Activated CD8-positive, alpha-beta memory T cell treated with anti-CD3 and anti-CD28 coated beads, Interleukin-2, amount 50 U/mL, for 24 hours (primary cell): ENCODE results near the gene MYO15B.

Experiments used
- DNase-seq: peaks from one replicate; pipeline ENCODE4 v3.0.0-alpha.2; 2020; ENCODE audit errors: extremely low read depth

The MYO15B gene

DNA sequence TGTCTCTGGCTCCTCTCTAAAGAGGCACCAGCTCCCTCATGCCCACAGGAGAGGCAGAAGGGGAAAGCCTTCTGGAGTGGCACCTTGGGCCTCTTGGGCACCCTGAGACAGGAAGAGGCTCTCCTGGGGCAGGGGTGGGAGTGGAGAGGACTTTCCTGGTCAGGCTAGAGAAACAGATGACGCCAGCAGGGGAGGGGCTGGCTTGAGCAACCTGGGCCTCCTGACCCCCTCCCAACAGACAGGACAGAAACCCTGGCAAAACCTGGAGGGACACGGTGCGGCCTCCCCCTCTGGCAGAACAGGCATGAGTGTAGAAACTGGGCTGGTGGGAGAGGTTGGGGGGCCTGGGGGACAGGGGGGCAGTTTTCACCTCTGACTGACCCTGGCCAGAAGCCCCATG is 51.7 kb downstream of the MYO15B start:
- DNase-seq, result no peak

DNA sequence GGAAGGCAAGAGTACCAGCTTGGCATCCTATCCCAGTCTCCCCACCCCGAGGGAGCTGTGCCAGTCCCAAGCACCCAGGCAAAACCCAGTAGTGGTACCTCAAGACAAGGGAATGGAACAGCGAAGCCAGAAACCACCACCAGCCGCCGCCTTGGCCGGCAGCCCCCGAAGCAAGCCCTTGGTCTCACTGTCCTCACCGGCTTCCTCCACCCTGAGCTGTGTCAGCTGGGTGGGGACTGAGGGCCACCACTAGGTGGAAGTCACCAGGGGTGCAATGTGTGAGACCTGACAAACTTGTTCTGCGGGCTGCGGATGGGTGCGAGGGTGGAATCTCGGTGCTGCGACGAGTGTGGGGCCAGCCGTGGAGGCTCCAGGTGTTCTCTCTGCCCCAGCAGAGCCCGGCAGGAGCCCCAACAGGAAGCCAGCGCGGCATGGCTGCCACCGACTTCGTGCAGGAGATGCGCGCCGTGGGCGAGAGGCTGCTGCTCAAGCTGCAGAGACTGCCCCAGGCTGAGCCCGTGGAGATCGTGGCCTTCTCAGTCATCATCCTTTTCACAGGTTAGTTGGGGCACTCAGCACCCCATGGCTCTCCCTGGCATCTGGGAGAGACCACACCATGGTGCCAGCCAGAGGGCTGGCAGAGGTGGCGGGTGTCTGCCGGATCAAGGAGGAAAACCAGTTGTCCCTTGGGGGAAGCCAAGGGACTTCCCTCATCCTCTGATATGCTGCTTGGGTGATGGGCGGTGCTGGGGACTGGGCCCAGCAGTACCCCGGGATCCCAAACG is 52.4 kb downstream of the MYO15B start:
- no peak for DNase-seq

DNA sequence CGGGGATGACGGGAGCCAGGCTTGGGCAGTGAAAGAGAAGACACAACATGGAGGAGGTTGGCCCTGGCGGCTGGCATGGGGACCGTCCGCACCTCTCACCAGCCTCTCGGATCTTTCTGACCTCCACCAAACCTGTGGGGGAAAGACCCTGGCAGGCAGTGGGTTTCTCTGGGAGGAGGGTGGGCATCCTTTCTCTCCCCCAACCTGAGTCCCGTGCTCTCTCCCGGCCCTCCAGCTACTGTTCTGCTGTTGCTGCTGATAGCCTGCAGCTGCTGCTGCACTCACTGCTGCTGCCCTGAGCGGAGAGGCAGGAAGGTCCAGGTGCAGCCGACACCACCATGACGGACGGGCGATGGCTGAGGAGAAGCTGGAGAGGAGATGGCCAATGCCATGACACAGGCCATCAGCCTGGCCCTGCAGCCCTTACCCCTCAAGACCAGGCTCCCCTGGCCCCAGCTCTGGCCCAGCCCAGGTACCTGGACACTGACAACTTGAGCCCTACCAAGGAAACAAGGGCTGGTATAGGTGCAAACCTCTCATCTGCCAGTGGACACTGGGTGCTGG is 53.0 kb downstream of the MYO15B start:
- DNase-seq, result no peak

DNA sequence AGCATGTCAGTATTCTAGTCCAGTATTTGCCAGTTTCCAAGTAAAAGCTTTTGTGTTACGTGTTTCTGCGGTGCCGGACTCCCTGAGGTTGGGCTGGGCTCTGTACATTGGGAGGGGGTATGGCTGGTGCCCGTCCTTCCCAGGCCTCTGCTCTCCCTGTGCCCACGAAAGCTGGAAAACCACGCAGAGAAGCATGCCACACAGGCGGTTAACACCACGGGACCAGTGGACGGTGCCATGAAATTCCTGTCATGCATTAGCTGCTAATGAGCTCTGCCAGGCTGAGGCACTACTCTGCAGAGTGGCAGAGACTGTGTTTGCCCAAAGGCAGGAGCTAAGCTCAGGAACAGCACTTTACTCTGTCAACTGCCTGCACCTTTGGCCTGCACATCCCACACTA is 53.7 kb downstream of the MYO15B start:
- DNase-seq, result no peak

DNA sequence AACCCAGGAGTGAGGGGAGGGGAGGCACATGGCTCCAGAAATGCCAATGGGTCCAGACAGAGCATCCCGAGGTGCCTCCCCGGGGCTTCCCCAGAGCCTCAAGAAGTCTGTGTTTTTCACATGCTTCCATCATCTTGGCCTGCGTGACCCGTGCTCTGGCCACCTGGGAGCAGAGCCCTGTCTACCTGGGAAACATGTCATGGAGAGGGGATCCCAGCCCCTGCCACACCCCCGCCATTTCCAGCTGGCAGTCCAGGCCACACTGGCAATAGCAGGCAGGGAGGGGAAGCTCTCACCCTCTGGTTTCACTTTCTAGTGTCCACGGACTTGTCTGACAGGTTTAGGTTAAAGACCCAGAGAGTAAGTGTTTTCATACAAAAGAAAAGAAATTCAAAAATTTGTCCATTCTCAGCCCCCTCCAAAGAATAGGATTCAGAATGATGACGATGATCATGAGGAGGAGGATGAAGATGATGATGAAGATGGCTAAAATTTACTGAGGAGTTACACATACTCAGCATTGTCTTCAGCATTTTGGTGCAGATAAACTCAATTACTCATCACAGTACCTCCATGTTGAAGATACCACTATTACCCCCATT is 54.7 kb downstream of the MYO15B start:
- no peak for DNase-seq

DNA sequence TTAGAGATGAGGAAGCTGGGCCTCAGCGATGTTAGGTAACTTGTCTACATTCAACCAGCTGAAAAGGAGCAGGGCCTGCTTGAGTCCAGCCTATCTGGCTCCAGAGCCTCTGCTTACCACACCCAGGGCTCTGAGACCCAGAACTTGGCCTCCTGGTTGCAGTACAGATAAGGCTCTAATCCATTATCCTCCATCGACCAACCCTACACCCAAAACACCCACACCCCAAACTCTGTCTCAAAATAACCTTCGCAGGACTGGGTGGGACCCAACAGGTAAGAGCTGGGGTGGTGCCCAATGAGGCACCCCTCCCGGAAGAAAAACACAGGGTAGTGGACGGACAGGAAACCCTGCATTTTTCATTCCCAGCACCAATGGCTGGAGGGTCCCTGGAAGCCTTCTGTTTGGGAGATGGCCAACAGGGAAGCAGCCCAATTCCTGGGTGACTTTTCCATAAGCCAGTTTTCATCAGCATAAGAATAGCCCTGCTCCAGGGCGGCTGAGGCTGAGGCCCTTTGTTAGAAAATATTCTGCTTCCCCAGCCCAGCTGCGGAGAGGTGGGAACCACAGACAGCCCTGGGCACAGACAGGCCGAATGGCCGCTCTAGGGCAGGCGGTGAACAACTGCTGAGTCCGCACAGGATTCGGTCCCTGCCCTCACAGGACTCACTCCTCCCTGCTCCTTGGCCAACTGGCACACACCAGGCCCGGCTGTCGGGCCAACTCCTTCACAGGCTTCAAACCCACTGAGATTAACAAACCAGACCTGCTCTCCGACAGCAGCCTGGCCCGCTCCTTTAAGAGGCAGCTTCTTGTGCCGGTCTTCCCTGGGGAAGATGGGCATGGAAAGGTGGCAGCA is 55.4 kb downstream of the MYO15B start:
- no peak for DNase-seq

DNA sequence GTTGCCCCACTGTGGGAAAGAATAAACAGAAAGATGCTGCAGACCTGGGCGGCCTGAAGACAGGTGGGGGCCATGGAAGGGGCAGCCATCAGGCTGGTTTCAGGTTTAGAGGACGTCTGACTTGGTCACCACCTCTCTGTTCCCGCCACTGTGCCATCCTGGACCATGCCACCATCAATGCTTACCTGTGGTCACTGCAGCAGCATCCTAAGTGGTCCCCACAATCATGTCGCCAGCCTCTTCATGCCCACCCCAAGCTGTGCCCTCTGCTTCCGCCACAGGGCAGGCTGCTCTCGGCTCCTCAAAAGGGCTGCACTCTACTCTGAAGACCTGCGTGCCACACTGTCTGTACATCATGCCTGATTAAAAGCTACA is 56.0 kb downstream of the MYO15B start:
- DNase-seq, result no peak

DNA sequence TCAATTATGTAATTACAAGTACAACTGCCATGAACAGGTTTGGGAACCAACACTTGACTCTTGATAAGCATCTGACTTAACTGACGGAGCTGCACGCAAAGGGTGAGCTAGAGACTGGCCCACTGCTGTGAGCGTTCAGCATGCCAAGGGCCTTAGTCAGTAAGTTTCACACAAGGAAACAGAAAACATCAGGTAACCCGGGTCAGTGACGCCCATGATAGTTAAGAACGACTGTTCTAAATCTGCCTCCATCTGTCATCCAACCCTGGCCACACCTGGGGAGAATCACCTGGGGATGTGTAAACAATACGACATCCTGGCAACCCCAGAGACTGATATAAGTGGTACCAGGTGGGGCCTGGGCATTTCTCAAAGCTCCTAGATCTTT is 57.9 kb downstream of the MYO15B start:
- no peak for DNase-seq

DNA sequence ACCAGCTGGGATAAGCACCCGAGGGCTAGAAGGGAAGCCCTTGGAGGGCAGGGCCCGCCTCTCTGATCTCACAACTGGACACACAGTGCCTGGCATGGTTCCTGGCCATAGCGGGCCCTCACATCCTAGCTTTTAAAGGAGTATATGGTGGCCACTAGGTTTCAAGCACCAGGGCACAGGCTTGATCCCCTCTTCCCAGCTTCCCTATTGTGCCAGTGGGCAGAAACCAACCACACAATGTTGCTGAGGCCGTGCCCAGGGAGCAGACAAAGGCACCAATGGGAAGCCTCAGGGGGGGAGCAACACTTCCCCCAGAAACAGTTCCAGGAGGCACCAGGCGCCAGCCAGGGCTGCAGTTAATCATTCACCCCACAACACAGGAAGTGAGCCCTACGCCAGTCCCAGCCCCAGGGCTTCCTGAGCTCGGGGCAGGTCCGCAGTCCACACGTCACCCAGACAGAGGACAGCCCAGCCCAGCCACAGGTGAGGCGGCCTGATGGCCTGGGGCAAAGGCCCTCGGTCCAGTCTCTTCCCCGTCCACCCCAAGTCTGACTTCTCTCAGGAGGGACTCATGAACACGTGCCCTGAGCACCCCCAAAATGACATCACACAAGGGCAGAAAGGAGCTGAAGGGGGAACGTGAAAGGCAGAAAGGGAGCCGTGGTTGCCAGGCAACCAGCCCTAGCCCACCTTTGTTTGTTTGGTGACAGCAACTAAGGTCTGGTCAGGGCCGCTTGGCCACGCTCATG is 58.5 kb downstream of the MYO15B start:
- no peak for DNase-seq

DNA sequence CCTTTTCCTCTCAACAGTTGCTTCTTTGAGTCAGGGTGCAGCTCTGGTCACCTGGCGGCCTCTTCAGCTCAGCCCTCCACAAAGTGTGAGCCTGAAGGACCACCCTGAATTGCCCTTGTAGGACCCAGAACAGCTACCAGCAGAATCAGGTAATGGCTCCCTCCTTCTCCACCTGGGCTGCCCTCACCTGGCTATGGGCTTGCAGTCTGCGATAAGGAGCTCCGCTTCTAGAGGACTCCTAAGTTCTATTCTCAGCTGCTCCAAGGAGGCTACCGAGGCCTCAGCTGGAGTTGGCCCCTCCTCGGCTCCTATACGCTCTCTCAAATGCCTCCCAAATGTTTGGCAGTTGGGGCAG is 59.0 kb downstream of the MYO15B start:
- DNase-seq, result no peak

DNA sequence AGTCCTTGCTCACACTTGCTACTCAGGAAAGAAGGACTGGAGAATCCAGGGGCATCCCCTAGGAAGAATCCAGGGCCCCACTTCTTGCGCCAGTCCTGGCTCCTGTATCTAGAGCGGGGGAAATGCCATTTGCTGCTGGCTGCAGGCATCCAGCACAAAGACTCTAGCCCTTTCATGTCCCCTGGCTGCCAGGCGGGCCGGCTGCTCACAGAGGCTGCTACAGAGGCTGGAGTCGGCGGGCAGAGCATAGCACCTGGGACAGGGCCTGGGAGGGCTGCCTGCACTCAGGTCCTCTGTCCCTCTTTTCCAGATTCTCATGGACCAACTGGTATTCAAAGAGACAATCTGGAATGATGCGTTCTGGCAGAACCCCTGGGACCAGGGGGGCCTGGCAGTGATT is 59.5 kb downstream of the MYO15B start:
- no peak for DNase-seq

DNA sequence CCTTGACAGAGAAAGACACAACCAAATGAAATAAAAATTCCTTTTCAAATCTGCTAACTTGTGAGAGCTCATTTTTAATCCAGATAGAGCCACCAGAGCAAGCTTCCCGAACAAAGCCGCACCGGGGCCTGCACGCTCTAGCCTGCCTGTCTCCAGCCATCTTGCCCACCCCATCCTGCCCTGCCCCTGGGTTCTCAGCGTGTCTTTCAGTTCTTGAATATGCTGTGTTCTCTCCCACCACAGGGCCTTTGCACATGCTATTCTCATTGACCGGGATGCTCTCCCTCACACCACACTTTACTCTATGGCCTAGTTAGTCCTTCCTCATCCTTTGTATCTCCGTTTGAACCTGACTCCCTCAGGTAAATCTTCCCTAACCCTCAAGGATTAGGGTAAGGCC is 60.3 kb downstream of the MYO15B start:
- DNase-seq, result no peak

DNA sequence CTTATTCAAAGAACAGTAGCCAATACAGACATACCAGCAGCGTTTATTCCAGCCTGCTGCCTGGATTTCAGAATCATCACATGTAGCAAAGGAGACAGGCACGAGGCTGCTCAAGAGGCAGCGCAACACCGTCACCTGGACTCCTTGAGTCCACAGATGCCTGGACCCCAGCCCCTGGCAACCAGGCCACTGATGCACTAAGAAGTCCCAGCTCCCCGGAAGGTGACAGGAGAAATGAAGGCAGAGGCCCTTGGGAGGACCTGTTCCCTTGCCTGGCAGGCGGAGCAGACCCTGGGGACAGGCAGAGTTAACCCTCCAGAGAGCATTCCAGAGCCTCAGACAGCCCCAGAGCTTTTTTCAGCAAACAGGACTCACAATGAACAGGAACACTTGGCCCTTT is 62.1 kb downstream of the MYO15B start:
- DNase-seq, result no peak

DNA sequence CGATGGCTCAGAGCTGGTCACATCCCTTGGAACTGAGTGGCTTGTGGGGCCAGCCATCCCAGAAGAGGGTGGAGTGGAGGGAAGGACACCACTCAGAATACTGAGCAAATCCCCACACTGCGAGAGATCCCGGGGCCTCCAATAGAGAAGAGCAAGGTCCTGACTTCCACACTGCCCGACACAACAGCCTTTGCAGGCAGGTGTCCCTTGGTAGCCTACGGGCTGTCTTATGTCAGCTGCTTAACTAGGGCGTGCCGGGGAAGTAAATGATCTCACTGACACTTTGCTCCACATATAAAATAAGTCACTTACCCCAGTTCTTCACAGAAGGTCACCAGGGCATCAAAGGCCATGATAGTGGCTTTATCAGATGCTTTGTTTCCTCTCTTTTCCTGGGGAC is 63.3 kb downstream of the MYO15B start:
- DNase-seq, result no peak

DNA sequence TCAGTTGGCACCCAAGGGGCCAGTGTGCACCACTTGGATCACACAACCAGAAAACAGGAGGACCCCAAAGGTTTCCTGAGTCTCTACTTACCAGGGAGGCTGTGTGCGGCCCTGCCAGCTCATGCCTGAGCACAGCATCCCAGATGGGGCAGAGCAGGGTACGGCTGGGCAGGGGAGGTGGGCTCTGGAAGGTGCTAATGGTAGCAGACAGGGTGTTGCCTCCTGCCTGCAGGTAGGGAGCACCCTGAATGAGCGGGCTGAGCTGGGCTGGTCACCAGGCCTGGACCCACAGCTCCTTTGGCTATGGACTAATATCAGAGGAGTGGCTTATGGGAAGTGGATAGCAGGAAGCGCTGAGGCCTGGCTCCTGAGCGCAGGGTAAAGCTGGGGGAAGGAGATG is 64.7 kb downstream of the MYO15B start:
- DNase-seq, result no peak

DNA sequence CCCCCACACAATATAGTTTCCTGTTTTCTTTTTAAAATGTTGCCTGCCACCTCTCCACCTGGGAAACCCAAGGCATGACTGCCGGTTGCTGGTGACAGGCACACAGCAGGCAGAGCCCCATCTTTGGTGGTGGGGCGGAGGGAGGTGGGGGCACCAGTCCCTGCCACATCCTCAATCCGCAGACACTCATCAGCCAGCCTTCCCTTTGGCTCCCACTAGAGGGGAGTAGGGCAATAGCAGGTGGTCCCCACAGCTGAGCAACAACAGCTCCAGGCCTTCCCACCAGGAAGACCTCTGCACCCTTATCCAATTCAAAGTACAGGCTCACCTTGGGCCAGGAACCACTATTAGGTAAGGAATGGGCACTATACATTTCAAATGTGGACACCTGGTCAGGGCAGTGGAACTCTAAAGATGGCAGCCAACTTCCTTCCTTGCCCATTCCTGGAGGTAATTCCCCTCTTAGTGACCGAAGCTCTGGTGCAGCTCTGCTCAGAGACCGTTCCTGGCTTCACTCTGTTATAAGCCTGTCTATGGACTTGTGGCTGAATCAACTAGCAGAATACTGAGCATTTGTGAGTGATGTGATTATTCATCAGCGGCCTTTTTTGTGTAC is 65.4 kb downstream of the MYO15B start:
- DNase-seq, result no peak

DNA sequence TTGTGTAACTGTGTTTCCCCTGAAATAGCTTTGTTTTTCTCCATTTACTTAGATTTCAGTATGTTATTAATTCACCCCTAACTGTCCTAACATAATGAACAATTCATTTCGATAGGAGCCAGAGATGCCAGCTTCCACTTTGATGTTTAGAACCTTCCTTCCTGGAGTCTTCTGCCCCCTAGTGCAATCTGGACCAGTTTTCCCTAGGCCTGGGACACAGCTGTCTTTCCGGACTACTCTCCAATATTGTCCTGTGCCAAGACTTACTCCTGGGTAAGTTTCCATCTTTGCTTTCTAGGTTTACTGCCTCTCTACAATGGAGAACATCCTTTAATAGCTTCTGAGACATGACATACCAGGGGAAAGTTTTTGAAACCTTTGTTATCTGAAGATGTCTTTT is 66.6 kb downstream of the MYO15B start:
- no peak for DNase-seq

DNA sequence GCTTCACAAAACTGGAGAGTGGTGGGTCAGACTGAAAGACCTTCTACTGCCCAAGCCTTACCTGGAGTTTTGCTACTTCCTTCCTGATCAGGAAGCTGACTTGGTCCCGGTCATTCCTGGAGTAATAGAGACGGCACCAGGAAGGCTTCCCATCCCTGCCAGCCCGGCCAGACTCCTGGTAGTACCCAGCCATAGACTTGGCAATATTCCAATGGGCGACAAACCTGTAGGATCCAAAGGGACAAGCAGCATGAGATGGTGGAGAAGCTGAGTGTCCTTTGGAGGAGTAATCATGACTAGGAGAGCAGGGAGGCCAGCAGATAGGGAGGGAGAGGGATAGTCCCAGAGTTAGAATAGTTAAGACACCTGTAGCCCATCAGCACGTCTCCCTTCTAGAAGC is 70.6 kb downstream of the MYO15B start:
- no peak for DNase-seq

DNA sequence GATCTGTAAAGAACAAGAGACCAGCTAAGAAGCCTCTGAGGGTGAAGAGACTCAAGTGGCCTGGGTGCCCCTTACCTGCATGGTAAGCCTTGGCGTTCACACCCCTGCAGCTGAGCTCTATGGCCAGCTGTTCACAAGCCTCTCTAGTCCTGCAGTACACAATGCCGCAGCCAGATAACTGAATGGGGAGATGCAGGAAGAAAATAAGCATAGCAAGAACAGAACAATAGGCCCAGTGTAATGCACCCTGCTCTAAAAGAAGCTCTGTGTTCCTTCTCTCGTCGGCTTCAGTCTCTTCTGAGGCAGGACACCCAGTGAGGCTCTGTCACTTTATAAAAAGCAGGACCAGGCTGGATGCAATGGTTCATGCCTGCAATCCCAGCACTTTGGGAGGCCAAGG is 73.9 kb downstream of the MYO15B start:
- DNase-seq, result no peak

DNA sequence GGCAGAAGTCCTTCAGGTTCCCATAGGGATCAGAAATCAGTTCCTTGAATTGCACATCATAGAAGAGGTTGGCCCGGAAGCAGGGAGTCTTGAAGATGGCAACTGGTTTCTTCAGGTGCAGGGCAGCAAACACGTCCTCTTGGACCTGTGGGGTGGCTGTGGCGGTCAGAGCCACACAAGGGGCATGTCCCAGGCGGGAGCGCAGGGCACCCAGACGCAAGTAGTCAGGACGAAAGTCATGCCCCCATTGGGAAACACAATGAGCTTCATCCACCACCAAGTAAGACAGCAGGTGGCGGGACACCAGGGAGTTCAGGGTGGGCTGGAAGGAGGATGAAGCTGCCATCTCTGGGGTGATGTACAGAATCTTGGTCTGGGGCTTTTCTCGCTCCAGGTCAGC is 74.9 kb downstream of the MYO15B start:
- no peak for DNase-seq

DNA sequence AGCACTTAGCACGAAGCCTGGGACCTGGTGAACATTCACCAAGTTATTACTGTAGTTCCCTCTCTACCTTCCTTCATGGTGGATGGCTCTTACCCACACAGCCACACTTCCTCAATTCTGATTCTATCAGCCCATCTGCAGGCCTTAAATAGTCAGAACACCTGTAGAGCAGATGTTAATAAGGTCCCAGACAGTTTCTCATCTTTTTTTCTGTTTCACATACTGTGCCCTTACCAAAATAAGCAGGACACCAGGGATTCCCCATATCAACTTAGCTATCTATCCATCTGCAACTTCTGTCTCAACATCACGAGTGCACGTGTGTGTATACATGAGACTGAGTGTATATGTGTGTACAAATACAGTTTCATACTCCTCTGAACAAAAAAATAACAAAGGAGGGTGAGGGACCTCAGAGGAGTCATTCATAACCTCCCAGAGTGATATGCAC is 76.5 kb downstream of the MYO15B start:
- no peak for DNase-seq

DNA sequence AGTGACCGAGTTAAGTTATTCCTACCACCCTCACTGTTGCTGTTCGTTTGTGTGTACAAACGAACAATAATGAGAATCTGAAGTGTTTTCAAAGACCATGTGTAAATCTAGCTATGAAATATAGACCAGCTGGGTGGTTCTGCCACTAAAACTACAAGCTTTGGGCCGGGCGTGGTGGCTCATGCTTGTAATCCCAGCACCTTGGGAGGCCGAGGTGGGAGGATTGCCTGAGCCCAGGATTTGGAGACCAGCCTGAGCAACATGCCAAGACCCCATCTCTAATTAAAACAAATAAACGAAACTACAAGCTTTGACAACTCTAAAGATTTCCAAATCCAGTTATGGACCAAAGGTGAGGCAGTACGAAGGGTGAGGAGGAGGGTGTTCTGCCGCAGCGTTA is 78.4 kb downstream of the MYO15B start:
- no peak for DNase-seq
